Stimulated activated CD4-positive, alpha-beta T cell treated with anti-CD3 and anti-CD28 coated beads, Interleukin-12 subunit alpha, Interleukin-12 subunit beta, amount 100 ng/mL, for 48 hours (primary cell): ENCODE data around the gene ACTBL2.

Experiments used
- DNase-seq, 3 donors: peaks; one replicate each; pipeline ENCODE4 v3.0.0-alpha.2; 2020; ENCODE audit warnings: low read depth in 2 of 3, low spot score in 1 of 3

Gene ACTBL2

GRCh38 chr5:57450991-57451876, 31.4 kb downstream of the ACTBL2 start:
- DNase-seq, result no peak

GRCh38 chr5:57448751-57449150, 33.9 kb downstream of the ACTBL2 start:
- no peak for DNase-seq

- DNase-seq, result no peak
Measured at GRCh38 chr5:57448287-57448686, 34.3 kb downstream of the ACTBL2 start.

GRCh38 chr5:57447658-57448057, 35.0 kb downstream of the ACTBL2 start:
- DNase-seq, result no peak

GRCh38 chr5:57446966-57447365, 35.6 kb downstream of the ACTBL2 start:
- no peak for DNase-seq

- no peak for DNase-seq
Measured at GRCh38 chr5:57445705-57446037, 36.9 kb downstream of the ACTBL2 start.

- no peak for DNase-seq
Measured at GRCh38 chr5:57445006-57445704, 37.5 kb downstream of the ACTBL2 start.

GRCh38 chr5:57442080-57442839, 40.4 kb downstream of the ACTBL2 start:
- peak in 1 of 3 donors; percentile 1 for DNase-seq

GRCh38 chr5:57441557-57441956, 41.1 kb downstream of the ACTBL2 start:
- no peak for DNase-seq

GRCh38 chr5:57439601-57440000, 43.0 kb downstream of the ACTBL2 start:
- no peak for DNase-seq

- DNase-seq, result no peak
Measured at GRCh38 chr5:57437976-57438805, 44.4 kb downstream of the ACTBL2 start.

- no peak for DNase-seq
Measured at GRCh38 chr5:57436586-57436985, 46.0 kb downstream of the ACTBL2 start.

- no peak for DNase-seq
Measured at GRCh38 chr5:57435701-57436134, 46.9 kb downstream of the ACTBL2 start.

GRCh38 chr5:57434683-57435082, 47.9 kb downstream of the ACTBL2 start:
- DNase-seq, result no peak

- DNase-seq, result no peak
Measured at GRCh38 chr5:57434227-57434640, 48.4 kb downstream of the ACTBL2 start.

GRCh38 chr5:57432876-57433275, 49.7 kb downstream of the ACTBL2 start:
- DNase-seq, result no peak

- no peak for DNase-seq
Measured at GRCh38 chr5:57431759-57432158, 50.9 kb downstream of the ACTBL2 start.
